PC-9 (cell line): ENCODE data around the gene CLIC1.

Source experiments
- EZH2 ChIP-seq: fragments of 200-600 bp; sonication (generic); IDR thresholded peaks from 2 replicates; pipeline ENCODE4 v1.8.0; 2017; ENCODE audit warnings: antibody characterized with exemption, low read depth
- TF ChIP-seq, protein P1 (sequence below): fragments of 200-600 bp; sonication (generic); conservative IDR thresholded peaks from 2 replicates; pipeline ENCODE4 v1.6.1; 2017; ENCODE audit warnings: mixed run types, antibody characterized with exemption, mild to moderate bottlenecking, moderate library complexity

DNA sequence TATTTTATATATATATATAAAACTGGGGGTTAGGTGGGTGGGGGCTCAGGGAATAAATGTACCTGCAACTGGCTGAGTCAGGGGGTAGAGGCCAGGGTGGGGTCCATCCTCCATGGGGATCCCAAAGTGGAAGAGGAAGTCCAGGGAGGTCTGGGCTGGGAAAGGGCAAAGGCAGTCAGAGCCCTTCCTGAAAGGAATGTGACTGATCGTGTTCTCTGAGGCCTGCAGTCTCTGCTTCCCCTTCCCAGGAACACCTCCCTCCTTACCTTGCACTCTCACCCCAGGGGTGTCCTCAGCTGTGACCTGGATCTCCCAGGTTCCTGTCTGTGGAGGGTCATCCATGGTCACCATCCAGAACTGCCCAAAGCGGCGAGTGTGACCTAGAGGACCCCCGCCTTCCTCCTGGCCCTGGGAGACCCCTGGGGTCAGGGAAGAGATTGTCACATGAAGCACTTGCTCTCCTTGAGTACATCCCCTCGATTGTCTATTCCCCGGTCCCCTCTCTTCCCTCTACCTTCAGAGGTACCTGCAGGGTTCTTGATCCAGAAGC is 30.8 kb upstream of the CLIC1 start:
- TF ChIP-seq, protein P1, sequence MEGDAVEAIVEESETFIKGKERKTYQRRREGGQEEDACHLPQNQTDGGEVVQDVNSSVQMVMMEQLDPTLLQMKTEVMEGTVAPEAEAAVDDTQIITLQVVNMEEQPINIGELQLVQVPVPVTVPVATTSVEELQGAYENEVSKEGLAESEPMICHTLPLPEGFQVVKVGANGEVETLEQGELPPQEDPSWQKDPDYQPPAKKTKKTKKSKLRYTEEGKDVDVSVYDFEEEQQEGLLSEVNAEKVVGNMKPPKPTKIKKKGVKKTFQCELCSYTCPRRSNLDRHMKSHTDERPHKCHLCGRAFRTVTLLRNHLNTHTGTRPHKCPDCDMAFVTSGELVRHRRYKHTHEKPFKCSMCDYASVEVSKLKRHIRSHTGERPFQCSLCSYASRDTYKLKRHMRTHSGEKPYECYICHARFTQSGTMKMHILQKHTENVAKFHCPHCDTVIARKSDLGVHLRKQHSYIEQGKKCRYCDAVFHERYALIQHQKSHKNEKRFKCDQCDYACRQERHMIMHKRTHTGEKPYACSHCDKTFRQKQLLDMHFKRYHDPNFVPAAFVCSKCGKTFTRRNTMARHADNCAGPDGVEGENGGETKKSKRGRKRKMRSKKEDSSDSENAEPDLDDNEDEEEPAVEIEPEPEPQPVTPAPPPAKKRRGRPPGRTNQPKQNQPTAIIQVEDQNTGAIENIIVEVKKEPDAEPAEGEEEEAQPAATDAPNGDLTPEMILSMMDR: no peak
- TF ChIP-seq EZH2: no peak
